Muscle layer of duodenum (tissue), 2 donors: ENCODE measurements around the gene MAPK12.

Experiments
- H3K27ac ChIP-seq: one replicate; pipeline ENCODE4 v1.7.0; 2013; ENCODE audit warnings: mild to moderate bottlenecking, low read length
- H3K27me3 ChIP-seq: one replicate; pipeline ENCODE4 v1.7.0; 2013; ENCODE audit warnings: low read depth, mild to moderate bottlenecking, control low read depth, low read length
- H3K36me3 ChIP-seq, 2 donors: one replicate each; pipeline ENCODE4 v1.7.0; 2013; ENCODE audit warnings: low read length in 2 of 2, control low read depth in 1 of 2, mild to moderate bottlenecking in 1 of 2; ENCODE audit not compliant: insufficient read depth in 2 of 2, control insufficient read depth in 1 of 2
- H3K4me1 ChIP-seq, 2 donors: one replicate each; pipeline ENCODE4 v1.7.0; 2013; ENCODE audit warnings: low read length in 2 of 2, mild to moderate bottlenecking in 2 of 2, control low read depth in 1 of 2, moderate library complexity in 1 of 2; ENCODE audit not compliant: insufficient read depth in 2 of 2, control insufficient read depth in 1 of 2
- H3K4me3 ChIP-seq, 2 donors: one replicate each; pipeline ENCODE4 v1.7.0; 2013; ENCODE audit warnings: low read length in 2 of 2, low read depth in 1 of 2, mild to moderate bottlenecking in 1 of 2
- H3K9me3 ChIP-seq, 2 donors: one replicate each; pipeline ENCODE4 v1.7.0; 2013; ENCODE audit warnings: low read length in 2 of 2, control low read depth in 1 of 2, mild to moderate bottlenecking in 1 of 2; ENCODE audit not compliant: control insufficient read depth in 1 of 2
- donor health status: healthy.

The MAPK12 gene

GRCh38 chr22:50219800-50220602, 41.5 kb downstream of the MAPK12 start:
- Histone ChIP-seq H3K9me3 (no peaks in the 10 kb centered on the region), H3K36me3 (peaks cover 34 to 86% of the 10 kb centered on the region in 2 donors), H3K27me3 (no peaks in the 10 kb centered on the region), H3K27ac (no peak overlapping the region), H3K4me3 (no peak overlapping the region), H3K4me1 (peaks cover 0 to 9% of the 10 kb centered on the region in 2 donors)

- no peak overlapping the region for H3K4me3 ChIP-seq
- no peaks in the 10 kb centered on the region for H3K27me3 ChIP-seq
- H3K9me3 ChIP-seq, result no peaks in the 10 kb centered on the region
- no peak overlapping the region for H3K27ac ChIP-seq
- H3K36me3 ChIP-seq, result peaks cover 34 to 87% of the 10 kb centered on the region in 2 donors
- peaks cover 0 to 9% of the 10 kb centered on the region in 2 donors for H3K4me1 ChIP-seq
Observed at GRCh38 chr22:50218996-50219727, 42.3 kb downstream of the MAPK12 start.

GRCh38 chr22:50218153-50218995, 43.1 kb downstream of the MAPK12 start:
- Histone ChIP-seq H3K36me3 (peaks cover 34 to 81% of the 10 kb centered on the region in 2 donors), H3K27me3 (no peaks in the 10 kb centered on the region), H3K4me1 (peaks cover 0 to 9% of the 10 kb centered on the region in 2 donors), H3K27ac (no peak overlapping the region), H3K9me3 (no peaks in the 10 kb centered on the region), H3K4me3 (no peak overlapping the region)

GRCh38 chr22:50217543-50218152, 43.8 kb downstream of the MAPK12 start:
- Histone ChIP-seq H3K9me3 (no peaks in the 10 kb centered on the region), H3K27ac (no peak overlapping the region), H3K4me1 (peaks cover 0 to 9% of the 10 kb centered on the region in 2 donors), H3K27me3 (no peaks in the 10 kb centered on the region), H3K4me3 (no peak overlapping the region), H3K36me3 (peaks cover 35 to 81% of the 10 kb centered on the region in 2 donors)

- Histone ChIP-seq H3K27me3 (no peaks in the 10 kb centered on the region), H3K4me1 (peaks cover 0 to 9% of the 10 kb centered on the region in 2 donors), H3K27ac (no peak overlapping the region), H3K4me3 (no peak overlapping the region), H3K9me3 (no peaks in the 10 kb centered on the region), H3K36me3 (peaks cover 33 to 81% of the 10 kb centered on the region in 2 donors)
Observed at GRCh38 chr22:50216684-50217520, 44.6 kb downstream of the MAPK12 start.

GRCh38 chr22:50216055-50216683, 45.3 kb downstream of the MAPK12 start:
- Histone ChIP-seq H3K27ac (no peak overlapping the region), H3K27me3 (no peaks in the 10 kb centered on the region), H3K9me3 (no peaks in the 10 kb centered on the region), H3K4me1 (peaks cover 0 to 9% of the 10 kb centered on the region in 2 donors), H3K4me3 (no peak overlapping the region), H3K36me3 (peaks cover 34 to 78% of the 10 kb centered on the region in 2 donors)

GRCh38 chr22:50215297-50216054, 46.0 kb downstream of the MAPK12 start:
- Histone ChIP-seq H3K27me3 (no peaks in the 10 kb centered on the region), H3K36me3 (peaks cover 32 to 78% of the 10 kb centered on the region in 2 donors), H3K4me1 (peaks cover 0 to 9% of the 10 kb centered on the region in 2 donors), H3K27ac (no peak overlapping the region), H3K4me3 (no peak overlapping the region), H3K9me3 (no peaks in the 10 kb centered on the region)

- Histone ChIP-seq H3K9me3 (no peaks in the 10 kb centered on the region), H3K36me3 (peaks cover 33 to 75% of the 10 kb centered on the region in 2 donors), H3K4me3 (no peak overlapping the region), H3K4me1 (peaks cover 0 to 8% of the 10 kb centered on the region in 2 donors), H3K27ac (no peak overlapping the region), H3K27me3 (no peaks in the 10 kb centered on the region)
Observed at GRCh38 chr22:50213263-50213662, 48.2 kb downstream of the MAPK12 start.

GRCh38 chr22:50211147-50211546, 50.3 kb downstream of the MAPK12 start:
- no peaks in the 10 kb centered on the region for H3K9me3 ChIP-seq

More at GRCh38 chr22:50211147-50211546, 50.3 kb downstream of the MAPK12 start:
- H3K27ac ChIP-seq, result no peak overlapping the region
- H3K4me3 ChIP-seq, result no peak overlapping the region
- H3K4me1 ChIP-seq, result peaks cover 0 to 16% of the 10 kb centered on the region in 2 donors
- H3K27me3 ChIP-seq, result no peaks in the 10 kb centered on the region
- peaks cover 30 to 61% of the 10 kb centered on the region in 2 donors for H3K36me3 ChIP-seq
